GM11168 (cell line): Measurements from ENCODE around the gene ERMAP.
"Not testable (repeated sequence)": the region's sequence is repeated elsewhere in the genome, so short reads cannot be mapped to it uniquely, and the experiment has no call there.

ENCODE experiments used
- in situ Hi-C: fragments of 300-500 bp; cut with MboI; formaldehyde crosslinking; loops from one replicate; pipeline ENCODE4 v1.12.0; 2022; ENCODE audit warnings: low sequenced_read_pairs; ENCODE audit not compliant: unreplicated experiment

Gene ERMAP

DNA sequence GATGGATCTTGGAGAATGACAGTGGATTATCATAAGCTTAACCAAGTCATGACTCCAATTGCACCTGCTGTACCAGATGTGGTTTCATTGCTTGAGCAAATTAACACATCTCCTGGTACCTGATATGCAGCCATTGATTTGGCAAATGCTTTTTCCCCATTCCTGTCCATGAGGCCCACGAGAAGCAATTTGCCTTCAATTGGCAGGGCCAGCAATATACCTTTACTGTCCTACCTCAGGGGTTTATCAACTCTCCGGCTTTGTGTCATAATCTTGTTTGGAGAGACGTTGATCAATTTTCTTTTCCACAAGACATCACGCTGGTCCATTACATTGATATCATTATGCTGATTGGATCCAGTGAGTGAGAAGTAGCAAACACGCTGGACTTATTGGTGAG lies 49.6 kb downstream of the ERMAP start:
- in situ Hi-C loops = no loop called here

DNA sequence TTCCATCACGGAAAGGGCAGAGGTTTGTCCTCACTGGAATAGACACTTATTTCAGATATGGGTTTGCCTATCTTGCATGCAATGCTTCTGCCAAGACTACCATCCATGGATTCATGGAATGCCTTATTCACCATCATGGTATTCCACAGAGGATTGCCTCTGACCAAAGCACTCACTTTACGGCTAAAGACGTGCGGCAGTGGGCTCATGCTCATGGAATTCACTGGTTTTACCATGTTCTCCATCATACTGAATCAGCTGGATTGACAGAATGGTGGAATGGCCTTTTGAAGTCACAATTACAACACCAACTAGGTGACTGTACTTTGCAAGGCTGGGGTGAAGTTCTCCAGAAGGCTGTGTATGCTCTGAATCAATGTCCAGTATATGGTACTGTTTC lies 51.5 kb downstream of the ERMAP start:
- in situ Hi-C loops = not testable (repeated sequence)

DNA sequence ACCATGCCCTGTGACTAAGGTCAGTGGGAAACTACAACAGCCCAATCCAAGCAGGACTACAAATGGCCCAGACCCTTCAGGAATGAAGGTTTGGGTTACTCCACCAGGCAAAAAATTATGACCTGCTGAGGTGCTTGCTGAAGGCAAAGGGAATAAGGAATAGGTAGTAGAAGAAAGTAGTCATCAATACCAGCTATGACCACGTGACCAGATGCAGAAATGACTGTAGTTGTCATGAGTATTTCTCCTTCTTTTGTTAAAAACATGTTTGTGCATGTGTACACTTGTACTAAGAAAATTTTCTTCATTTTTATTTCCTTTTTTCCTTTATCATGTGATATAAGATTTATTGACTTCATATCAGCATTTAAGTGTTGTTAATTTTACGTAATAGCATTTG lies 52.3 kb downstream of the ERMAP start:
- in situ Hi-C loops = not testable (repeated sequence)

DNA sequence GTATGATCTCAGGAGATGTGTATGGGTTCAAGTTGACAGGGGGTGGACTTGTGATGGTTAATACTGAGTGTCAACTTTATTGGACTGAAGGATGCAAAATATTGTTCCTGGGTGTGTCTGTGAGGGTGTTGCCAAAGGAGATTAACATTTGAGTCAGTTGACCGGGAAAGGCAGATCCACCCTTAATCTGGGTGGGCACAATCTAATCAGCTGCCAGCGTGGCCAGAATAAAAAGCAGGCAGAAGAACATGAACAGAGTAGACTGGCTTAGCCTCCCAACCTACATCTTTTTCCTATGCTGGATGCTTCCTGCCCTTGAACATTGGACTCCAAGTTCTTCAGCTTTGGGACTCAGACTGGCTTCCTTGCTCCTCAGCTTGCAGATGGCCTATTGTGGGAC lies 52.8 kb downstream of the ERMAP start:
- in situ Hi-C loops = not testable (repeated sequence)

DNA sequence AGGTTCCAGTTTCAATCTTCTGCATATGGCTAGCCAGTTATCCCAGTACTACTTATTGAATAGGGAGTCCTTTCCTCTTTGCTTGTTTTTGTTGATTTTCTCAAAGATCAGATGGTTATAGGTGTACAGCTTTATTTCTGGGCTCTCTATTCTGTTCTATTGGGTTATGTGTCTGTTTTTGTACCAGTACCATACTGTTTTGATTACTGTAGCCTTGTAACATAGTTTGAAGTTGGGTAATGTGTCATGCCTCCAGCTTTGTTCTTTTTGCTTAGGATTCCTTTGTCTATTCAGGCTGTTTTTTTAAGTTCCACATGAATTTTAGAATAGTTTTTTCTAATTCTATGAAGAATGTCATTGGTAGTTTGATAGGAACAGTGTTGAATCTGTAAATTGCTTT lies 56.2 kb downstream of the ERMAP start:
- in situ Hi-C loops = not testable (repeated sequence)

DNA sequence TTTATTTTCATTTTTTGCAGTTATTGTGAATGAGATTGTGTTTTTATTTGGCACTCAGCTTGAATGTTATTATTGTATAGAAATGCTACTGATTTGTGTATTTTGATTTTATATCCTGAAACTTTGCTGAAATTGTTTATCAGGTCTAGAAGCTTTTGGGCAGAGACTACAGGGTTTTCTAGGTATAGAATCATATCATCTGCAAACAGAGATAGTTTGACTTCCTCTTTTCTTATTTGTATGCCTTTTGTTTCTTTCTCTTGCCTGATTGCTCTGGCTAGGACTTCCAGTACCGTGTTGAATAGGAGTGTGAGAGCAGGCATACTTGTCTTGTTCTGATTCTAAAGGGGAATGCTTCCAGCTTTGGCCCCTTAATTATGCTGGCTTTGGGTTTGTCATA lies 56.7 kb downstream of the ERMAP start:
- in situ Hi-C loops = no loop called here

DNA sequence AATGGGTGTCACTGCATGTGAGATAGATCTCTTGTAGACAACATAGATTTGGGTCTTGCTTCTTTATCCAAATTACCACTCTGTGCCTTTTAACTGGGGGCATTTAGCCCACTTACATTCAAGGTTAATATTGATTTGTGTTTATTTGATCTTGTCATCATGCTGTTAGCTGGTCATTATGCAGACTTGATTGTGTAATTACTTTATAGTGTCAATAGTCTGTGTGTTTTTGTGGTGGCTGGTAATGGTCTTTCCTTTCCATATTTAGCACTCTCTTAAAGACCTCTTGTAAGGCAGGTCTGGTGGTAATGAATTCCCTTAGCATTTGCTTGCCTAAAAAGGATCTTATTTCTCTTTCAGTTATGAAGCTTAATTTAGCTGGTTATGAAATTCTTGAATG lies 59.1 kb downstream of the ERMAP start:
- in situ Hi-C loops = no loop called here

DNA sequence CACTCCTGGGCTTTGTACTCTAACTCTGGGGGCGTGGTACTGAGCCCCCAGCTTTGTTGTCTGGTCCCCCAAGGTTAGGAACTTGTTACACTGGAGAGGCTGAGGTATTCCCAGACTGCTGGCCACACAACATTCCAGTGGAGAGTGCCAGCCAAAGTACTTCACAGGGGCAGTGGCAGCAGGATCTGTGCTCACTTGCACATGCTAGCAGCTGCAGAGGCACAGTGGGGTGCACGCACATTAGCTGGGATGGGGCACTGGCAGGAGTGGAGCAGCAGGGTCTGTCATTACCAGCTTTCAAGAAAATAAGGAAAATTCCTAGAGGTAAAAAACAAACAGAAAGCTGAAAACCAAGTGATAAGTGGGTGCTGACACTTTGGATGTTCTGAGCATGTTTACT lies 60.5 kb downstream of the ERMAP start:
- in situ Hi-C loops = no loop called here

DNA sequence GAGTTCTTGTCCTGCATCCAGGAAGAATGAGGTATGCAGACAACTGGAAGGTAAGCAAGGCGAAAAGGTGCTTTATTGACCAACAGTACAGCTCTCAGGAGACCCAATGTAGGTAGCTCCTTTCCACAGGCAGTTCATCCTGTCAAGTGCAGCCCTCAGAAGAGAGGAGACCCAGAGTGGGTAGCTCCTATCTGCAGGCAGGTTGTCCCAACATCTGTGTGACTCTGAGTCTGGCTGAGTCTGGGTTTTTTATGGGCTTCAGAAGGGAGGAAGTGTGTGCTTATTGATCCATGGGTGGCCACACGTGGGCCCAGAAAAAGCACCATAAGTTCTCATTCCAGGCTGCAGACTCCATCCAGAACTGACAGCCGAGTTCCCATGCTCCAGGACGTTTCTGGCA lies 63.5 kb downstream of the ERMAP start:
- in situ Hi-C loops = no loop called here

DNA sequence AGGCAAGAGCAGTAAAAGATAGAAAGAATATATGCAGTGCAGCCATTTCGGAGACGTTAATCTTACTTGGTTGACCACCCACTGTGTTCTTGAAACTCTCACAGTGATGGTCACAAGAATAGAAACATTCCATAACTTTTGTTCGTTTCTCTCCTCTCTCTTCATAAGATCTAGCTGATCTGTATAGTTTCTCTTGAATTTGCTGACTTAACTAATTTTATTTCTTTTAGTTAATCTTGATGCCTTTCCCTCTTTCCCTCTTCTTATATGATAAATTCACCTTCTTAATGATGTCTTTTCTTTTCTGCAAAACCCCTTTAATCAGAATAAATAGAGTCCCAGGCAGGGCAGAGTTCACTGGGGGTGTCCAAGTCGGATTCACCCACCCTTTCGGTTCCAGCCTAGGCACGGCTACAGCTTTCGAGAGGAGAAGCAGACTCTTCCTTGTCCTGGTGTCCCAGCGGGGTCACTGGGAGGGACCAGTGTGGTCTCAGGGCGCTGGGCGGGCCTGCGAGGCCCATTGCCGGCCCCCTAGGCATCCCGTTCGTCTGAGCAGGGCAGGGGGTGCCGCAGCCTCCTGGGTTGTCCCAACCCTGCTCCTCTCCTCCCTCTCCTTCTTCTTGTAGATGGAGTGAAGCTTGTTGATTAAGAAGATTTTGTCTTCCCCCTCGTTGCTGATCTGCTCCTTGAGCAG lies 69.3 kb downstream of the ERMAP start:
- in situ Hi-C loops = no loop called here

DNA sequence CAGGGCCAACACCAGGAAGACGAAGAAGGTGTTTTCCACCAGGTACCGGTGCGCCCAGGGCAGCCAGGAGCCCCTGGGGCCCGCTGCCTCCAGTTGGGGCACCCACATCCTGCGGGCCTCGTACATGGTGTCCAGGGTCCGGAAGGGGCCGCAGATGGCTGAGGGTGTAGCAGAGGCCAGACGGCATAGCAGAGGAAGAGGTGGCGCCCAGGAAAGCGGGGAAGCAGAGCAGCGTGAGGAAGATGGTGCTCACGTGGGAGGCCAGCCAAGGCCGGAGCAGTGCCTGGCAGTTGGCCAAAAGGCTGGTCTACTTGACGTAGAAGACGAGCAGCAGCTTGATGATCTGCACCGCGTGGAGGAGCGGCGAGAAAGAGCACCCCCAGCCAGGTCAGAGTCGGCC lies 69.9 kb downstream of the ERMAP start:
- in situ Hi-C loops = no loop called here

DNA sequence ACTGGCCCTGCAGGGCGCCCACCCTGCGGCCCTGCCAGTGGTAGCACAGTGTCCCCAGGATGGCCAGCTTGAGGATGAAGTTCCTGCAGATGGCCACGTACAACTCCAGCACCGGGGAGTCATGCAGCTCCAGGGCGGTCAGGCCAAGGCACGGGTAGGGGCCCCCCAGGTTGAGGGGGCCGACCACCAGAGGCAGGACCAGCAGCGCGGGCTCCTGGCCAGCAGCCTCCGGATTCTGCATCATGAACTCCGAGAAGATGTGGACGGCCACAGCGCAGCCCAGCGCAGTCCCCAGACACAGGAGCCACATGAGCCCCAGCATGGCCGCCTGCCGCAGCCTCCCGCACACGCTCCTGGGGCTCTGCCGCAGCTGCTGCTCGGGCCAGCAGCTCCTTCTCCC lies 70.4 kb downstream of the ERMAP start:
- in situ Hi-C loops = no loop called here

DNA sequence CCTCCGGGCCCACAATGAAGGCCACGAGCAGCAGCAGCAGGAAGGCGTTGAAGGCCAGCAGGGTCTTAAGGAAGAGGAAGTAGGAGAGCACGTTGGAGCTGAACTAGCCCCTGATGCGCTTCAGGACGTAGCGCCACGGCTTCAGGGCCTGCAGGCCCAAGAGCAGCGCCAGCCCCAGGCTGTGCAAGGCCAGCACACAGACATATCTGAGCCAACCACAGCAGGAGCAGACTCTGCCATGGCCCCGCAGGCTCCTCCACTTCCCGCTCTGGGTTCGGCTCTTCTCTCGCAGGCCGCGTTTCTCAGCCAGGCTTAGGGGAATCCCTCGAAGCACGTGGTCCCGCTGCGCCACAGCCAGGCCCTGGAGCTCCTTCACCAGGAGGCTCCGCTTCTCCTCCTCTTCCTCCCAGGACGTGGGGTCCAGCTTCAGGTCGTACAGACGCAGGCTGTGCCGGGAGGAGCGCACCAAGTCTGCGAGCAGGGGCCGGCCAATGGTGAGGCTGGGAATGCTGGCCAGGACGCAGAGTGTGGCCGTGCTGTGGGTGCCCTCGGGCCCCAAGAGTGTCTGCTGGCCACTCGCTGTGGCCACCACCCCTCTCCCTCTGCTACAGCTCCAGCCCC lies 71.2 kb downstream of the ERMAP start:
- in situ Hi-C loops = no loop called here

DNA sequence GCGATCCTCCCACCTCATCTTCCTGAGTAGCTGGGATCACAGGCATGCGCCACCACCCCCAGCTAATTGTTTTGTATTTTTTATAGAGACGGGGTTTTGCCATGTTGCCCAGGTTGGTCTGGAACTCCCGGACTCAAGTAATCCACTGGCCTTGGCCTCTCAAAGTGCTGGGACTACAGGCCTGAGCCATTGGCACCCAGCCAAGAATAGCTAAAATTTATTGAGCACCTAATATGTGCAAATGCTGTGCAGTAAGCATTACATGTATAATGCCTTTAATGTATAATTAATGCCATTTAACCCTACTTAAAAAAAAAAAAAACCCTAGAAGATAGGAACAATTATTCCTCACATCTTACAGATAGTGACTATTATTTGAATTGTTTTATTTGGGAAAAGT lies 72.3 kb downstream of the ERMAP start:
- in situ Hi-C loops = no loop called here

DNA sequence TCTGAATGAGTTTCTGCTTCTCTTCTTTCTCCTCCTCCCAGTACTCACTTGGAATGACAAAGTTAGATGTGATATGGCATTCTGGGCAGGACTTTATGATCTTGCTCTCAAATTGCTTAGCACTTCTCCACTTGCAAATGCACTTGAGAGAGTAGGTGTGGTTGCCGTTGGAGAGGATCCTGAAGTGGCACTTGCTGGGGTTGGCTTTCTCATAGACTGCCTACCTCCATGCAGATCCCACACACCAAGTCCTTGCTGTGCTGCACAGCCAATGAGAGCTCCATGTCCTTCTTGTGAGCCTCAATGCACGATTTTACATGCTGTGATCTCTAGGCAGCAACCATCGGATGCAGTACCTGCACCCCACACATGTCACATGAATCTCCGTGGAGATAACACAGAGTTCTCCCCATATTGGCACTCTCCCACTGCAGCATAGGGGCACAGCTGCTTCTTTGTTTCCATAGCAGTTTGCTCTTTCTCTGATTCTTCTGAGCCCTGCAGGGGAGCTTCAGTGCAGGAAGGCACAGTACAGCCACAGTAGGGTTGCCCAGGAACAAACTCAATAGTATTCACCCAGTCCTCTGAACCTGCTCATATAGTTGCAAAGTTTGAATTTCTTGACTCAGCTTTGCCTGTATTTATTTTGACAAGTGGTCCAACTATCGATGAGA lies 74.7 kb downstream of the ERMAP start:
- in situ Hi-C loops = no loop called here
